SK-N-MC (cell line): ENCODE results near the gene RNF17.

ENCODE experiments used
- DNase-seq: peaks from one replicate; pipeline ENCODE4 v3.0.0-alpha.2; 2011; ENCODE audit warnings: low read depth, low spot score
- H3K27ac ChIP-seq: fragments of 200-600 bp; sonication (generic); 2 replicates; pipeline ENCODE4 v1.5.1; 2016; ENCODE audit warnings: mixed run types
- H3K36me3 ChIP-seq: fragments of 200-600 bp; sonication (generic); 2 replicates; pipeline ENCODE4 v1.6.1; 2017; ENCODE audit warnings: antibody characterized with exemption, low read length, mixed read lengths; ENCODE audit not compliant: insufficient read depth
- H3K4me3 ChIP-seq: fragments of 200-600 bp; sonication (generic); 2 replicates; pipeline ENCODE4 v1.5.1; 2016
- H3K9ac ChIP-seq: fragments of 200-600 bp; sonication (generic); 2 replicates; pipeline ENCODE4 v1.8.0; 2017; ENCODE audit warnings: mixed run types, mixed read lengths; ENCODE audit not compliant: insufficient read length
- H3K9me3 ChIP-seq: fragments of 200-600 bp; sonication (generic); 2 replicates; pipeline ENCODE4 v1.6.1; 2017; ENCODE audit warnings: low read depth, mild to moderate bottlenecking, antibody characterized with exemption, low read length, moderate library complexity, mixed read lengths
- EZH2 ChIP-seq: fragments of 200-600 bp; sonication (generic); IDR thresholded peaks from one replicate; pipeline ENCODE4 v1.6.1; 2017; ENCODE audit warnings: antibody characterized with exemption
- FOXP2 ChIP-seq: optimal IDR thresholded peaks from 2 replicates; pipeline ENCODE3; 2011; ENCODE audit warnings: mild to moderate bottlenecking, moderate library complexity; ENCODE audit not compliant: insufficient read depth; ENCODE audit errors: extremely low read length, control extremely low read depth
- POLR2AphosphoS5 ChIP-seq: IDR thresholded peaks from 2 replicates; pipeline ENCODE4 v1.6.1; 2012; ENCODE audit warnings: mild to moderate bottlenecking, low read depth, low read length, borderline replicate concordance

RNF17 gene, protein sequence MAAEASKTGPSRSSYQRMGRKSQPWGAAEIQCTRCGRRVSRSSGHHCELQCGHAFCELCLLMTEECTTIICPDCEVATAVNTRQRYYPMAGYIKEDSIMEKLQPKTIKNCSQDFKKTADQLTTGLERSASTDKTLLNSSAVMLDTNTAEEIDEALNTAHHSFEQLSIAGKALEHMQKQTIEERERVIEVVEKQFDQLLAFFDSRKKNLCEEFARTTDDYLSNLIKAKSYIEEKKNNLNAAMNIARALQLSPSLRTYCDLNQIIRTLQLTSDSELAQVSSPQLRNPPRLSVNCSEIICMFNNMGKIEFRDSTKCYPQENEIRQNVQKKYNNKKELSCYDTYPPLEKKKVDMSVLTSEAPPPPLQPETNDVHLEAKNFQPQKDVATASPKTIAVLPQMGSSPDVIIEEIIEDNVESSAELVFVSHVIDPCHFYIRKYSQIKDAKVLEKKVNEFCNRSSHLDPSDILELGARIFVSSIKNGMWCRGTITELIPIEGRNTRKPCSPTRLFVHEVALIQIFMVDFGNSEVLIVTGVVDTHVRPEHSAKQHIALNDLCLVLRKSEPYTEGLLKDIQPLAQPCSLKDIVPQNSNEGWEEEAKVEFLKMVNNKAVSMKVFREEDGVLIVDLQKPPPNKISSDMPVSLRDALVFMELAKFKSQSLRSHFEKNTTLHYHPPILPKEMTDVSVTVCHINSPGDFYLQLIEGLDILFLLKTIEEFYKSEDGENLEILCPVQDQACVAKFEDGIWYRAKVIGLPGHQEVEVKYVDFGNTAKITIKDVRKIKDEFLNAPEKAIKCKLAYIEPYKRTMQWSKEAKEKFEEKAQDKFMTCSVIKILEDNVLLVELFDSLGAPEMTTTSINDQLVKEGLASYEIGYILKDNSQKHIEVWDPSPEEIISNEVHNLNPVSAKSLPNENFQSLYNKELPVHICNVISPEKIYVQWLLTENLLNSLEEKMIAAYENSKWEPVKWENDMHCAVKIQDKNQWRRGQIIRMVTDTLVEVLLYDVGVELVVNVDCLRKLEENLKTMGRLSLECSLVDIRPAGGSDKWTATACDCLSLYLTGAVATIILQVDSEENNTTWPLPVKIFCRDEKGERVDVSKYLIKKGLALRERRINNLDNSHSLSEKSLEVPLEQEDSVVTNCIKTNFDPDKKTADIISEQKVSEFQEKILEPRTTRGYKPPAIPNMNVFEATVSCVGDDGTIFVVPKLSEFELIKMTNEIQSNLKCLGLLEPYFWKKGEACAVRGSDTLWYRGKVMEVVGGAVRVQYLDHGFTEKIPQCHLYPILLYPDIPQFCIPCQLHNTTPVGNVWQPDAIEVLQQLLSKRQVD (N-terminal part only)

DNA sequence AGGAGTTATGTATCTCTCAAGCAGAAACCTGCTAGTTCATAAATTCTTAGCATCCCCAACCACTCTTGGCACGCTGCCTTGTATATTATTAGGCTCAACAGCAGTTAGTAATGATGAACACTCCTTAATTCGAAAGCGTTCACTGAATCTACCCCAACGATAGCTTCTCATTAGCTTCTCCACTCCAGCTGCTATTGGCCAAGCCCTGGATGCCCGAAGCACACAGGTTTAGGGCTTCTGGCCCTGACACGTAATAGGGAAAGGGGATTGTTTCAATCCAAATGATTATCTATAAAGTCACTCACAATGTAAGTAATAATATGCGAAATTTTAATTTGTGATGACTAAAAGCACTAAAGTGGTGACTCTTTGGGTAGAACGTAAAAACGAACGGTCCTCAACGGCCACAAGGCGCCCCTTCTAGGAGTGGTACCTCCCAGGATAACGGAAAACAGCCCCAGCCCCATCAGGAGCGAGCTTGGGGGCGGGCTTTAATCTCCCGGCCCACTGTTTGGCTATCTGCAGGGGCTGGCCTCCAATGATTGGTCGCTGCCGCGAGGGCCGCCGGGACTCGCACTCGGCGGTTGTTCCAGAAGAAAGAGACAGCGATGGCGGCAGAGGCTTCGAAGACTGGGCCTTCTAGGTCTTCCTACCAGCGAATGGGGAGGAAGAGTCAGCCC, at the start of gene RNF17:
RNF17 (plus strand) TSS at position 574 of the 680 bp plus-strand sequence; CDS start at position 609, 35 bp downstream.
- TF ChIP-seq FOXP2, result no peak
- no peak for TF ChIP-seq EZH2
- Histone ChIP-seq H3K36me3 (no peaks in the 10 kb centered on the region), H3K4me3 (no peak within 1 kb of the TSS), H3K9ac (no peak within 1 kb of the TSS), H3K27ac (no peak within 1 kb of the TSS), H3K9me3 (no peaks in the 10 kb centered on the region)
- DNase-seq, result no peak

DNA sequence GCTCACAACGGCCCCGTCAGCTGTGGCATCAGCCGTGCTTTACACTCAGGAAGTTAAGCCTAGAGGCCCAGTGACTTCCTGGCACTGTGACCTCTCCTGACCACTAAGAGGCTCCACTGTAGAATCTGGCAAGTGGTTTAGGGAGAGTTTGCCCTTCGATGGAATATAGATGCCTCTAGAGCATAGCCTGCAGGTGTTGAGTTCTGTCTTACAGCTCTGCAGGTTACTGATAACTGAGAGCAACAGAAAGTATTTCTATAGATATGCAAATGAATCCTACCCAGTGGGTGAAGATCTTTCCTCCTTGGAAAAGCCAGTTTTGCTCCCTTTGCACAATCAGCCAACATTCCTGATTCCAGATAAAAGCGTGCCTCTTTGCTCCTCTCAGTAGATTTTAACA, 48.0 kb upstream of the RNF17 start:
- TF ChIP-seq EZH2, result no peak
- no peak for TF ChIP-seq POLR2AphosphoS5
- no peak for TF ChIP-seq FOXP2
- no peaks in the 10 kb centered on the region for H3K36me3 ChIP-seq
- no peak for DNase-seq
- H3K9ac ChIP-seq, result no peak overlapping the region
- no peaks in the 10 kb centered on the region for H3K9me3 ChIP-seq
- H3K27ac ChIP-seq, result no peak overlapping the region
- H3K4me3 ChIP-seq, result no peak overlapping the region

DNA sequence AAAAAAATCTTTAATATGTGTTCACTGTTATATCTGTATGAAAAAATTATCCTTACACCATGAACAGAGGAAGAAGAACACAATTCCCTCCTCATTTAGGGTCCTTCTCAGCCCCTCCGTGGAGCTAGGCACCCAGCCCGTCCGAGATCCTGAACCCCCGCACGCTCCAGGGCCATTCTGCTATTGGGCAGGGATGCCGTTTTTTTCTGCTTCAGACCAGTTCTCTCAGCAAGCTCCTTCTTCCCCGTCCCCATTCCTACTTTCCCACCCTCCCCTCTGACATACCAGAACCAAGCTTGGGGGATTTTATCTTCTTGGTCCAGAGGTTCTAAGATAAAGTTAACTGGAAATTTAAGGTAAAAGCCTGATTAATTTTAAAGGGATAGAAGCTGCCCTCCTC, 47.5 kb upstream of the RNF17 start:
- Histone ChIP-seq H3K9ac (no peak overlapping the region), H3K4me3 (no peak overlapping the region), H3K27ac (no peak overlapping the region), H3K9me3 (no peaks in the 10 kb centered on the region), H3K36me3 (no peaks in the 10 kb centered on the region)
- DNase-seq, result no peak
- no peak for TF ChIP-seq POLR2AphosphoS5
- TF ChIP-seq EZH2, result no peak
- TF ChIP-seq FOXP2, result no peak

DNA sequence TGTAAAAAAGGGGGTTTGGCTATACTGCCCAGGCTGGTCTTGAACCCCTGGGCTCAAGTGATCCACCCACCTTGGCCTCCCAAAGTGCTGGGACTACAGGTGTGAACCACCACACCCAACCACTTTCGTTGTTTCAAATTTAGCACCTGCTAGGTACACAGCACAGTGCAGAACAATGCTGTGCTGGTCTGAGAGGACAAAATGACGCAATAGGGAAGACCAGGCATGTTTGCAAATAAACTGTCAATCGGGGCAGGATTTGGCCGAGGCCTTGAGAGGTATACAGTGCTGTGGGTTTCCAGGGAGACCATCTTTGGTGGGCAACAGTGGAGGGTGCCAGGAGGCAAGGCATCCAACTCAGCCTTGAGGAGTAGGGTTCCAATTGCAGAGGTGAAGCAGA, 46.8 kb upstream of the RNF17 start:
- Histone ChIP-seq H3K27ac (no peak overlapping the region), H3K9ac (no peak overlapping the region), H3K9me3 (no peaks in the 10 kb centered on the region), H3K36me3 (no peaks in the 10 kb centered on the region), H3K4me3 (no peak overlapping the region)
- no peak for DNase-seq
- TF ChIP-seq EZH2 (no peak), FOXP2 (no peak), POLR2AphosphoS5 (no peak)

DNA sequence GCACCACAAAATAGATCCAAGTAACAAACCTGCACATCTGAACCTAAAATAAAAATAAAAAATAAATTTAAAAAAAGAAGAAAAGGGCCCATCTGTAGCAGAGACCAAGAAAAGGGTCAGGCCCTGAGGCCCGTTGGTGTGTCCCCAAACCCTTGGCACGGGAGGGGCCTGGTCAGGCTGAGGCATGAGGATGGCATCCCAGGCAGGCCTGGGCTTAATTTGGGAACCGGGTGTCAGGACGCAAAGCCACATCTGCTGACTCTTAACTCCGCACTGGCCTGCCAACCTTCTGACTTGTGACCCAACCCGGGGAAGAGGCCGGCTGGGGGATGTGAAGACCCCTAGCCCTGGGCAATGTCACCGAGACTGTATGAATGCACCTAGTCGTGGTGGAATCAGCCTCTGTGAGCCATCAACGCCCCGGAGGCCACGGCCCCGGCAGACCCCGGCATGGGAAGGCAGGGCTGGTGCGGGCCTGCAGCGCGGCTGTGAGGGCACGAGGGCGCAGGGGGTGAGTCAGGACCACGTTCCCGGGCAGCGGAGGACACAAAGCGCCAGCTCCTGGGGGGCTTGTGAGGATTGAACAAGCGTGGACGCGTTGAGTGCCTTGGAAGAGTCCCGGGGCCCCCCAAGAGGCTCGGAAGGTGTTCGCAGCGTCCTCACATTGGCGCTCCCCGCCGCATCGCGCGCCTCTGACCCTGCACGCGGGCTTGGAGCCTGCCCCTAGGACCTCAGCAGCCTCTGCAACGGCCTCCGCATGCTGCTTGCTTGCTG, 45.6 kb upstream of the RNF17 start:
- Histone ChIP-seq H3K27ac (no peak overlapping the region), H3K9ac (no peak overlapping the region), H3K36me3 (no peaks in the 10 kb centered on the region), H3K9me3 (no peaks in the 10 kb centered on the region), H3K4me3 (no peak overlapping the region)
- TF ChIP-seq EZH2 (no peak), FOXP2 (no peak), POLR2AphosphoS5 (no peak)
- no peak for DNase-seq

DNA sequence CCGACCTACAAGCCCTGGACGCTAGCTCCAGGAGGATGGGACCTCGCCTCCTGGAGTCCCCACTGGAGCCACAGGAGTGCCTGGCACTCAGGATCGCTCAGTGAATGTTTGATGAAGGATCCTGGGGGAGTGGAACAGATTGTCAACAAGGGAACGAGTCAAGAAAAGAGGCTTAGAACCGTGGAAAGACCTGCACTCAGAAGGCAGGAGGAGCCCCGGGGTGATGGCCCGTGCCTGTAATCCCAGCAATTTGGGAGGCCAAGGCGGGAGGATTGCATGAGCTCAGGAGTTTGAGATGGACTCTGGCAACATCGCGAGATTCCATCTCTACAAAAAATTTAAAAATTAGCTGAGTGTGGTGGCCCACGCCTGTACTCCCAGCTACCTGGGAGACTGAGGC, 44.8 kb upstream of the RNF17 start:
- Histone ChIP-seq H3K9me3 (no peaks in the 10 kb centered on the region), H3K4me3 (no peak overlapping the region), H3K27ac (no peak overlapping the region), H3K9ac (no peak overlapping the region), H3K36me3 (no peaks in the 10 kb centered on the region)
- DNase-seq, result no peak
- no peak for TF ChIP-seq FOXP2
- no peak for TF ChIP-seq EZH2
- TF ChIP-seq POLR2AphosphoS5, result no peak

DNA sequence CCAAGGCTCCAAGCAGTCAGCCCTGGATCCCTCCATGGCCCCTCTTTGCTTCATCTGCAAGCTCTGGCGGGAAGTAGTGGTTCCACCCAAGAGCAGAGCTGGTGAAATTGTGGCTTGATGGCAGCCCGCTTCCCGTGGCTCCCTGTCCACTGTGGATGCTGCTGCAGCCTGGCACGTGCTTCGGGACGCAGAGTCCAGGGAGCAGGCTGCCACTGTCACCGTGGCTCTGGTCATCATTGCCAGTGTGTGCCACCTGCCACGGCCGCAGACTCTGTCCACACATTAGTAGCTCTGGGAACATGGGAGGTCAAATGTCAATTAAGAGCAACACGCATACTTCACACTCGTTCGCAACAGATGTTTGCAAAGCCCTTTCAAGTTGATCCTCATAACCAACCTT, 40.8 kb upstream of the RNF17 start:
- no peak overlapping the region for H3K27ac ChIP-seq
- TF ChIP-seq EZH2 (no peak), POLR2AphosphoS5 (no peak), FOXP2 (no peak)
- no peaks in the 10 kb centered on the region for H3K36me3 ChIP-seq
- H3K9ac ChIP-seq, result no peak overlapping the region
- DNase-seq, result no peak
- H3K9me3 ChIP-seq, result no peaks in the 10 kb centered on the region
- no peak overlapping the region for H3K4me3 ChIP-seq
